Vein endothelial cell (primary cell): ENCODE measurements around the gene SPAM1. TPM values are rescaled to one million over a fixed set of nuclear protein-coding genes. Genes with fewer than 3 reads are reported as not detected.

Experiments
- total RNA-seq: library from RNA; depleted of rRNA; stranded (reverse); fragments of >200 nt; gene quantifications from 2 replicates; pipeline ENCODE4 v1.2.3, GENCODE V29; 2012

The SPAM1 gene
- total RNA-seq = not detected in 2 replicates

GRCh38 chr7:123924941-123925340, at the start of gene SPAM1:
Gene SPAM1, plus strand, starts transcription at chr7:123925241. Its CDS starts 28,330 bp downstream, at chr7:123953571.

Other genes starting within 250 kb of the SPAM1 start
- 19.6 and 23.0 TPM in 2 replicates for gene WASL, start 176.2 kb upstream of the SPAM1 start, total RNA-seq
- gene HYAL4, start 80.1 kb upstream of the SPAM1 start, total RNA-seq = 0.86 and 0.98 TPM in 2 replicates
- not detected in 2 replicates for gene TMEM229A, start 107.8 kb downstream of the SPAM1 start, total RNA-seq